Smooth muscle cell (in vitro differentiated cells): ENCODE measurements around the gene SCUBE2. TPM values are rescaled to one million over a fixed set of nuclear protein-coding genes. Genes with fewer than 3 reads are reported as not detected.

Source experiments
- DNase-seq: peaks from one replicate; lab custom pipeline; 2025; ENCODE audit not compliant: unreplicated experiment; lab: John Stamatoyannopoulos, UW
- H2AFZ ChIP-seq: fragments of 200-600 bp; sonication (generic); 2 replicates; pipeline ENCODE4 v1.6.0; 2016; ENCODE audit warnings: antibody characterized with exemption, low read depth, mild to moderate bottlenecking
- H3F3A ChIP-seq: fragments of 200-600 bp; sonication (generic); 2 replicates; pipeline ENCODE4 v1.6.0; 2017; ENCODE audit warnings: antibody characterized with exemption, low read depth
- H3K27ac ChIP-seq: fragments of 200-600 bp; sonication (generic); 2 replicates; pipeline ENCODE4 v1.5.1; 2016; ENCODE audit warnings: low read depth, mild to moderate bottlenecking
- H3K27me3 ChIP-seq: fragments of 200-600 bp; sonication (generic); 2 replicates; pipeline ENCODE4 v1.6.1; 2016; ENCODE audit warnings: low read depth, mild to moderate bottlenecking
- H3K36me3 ChIP-seq: fragments of 200-600 bp; sonication (generic); 2 replicates; pipeline ENCODE4 v1.5.1; 2016; ENCODE audit warnings: low read depth
- H3K4me1 ChIP-seq: fragments of 200-600 bp; sonication (generic); 2 replicates; pipeline ENCODE4 v1.5.1; 2016; ENCODE audit warnings: low read depth
- H3K4me2 ChIP-seq: fragments of 200-600 bp; sonication (generic); 2 replicates; pipeline ENCODE4 v1.6.0; 2016; ENCODE audit warnings: mild to moderate bottlenecking
- H3K4me3 ChIP-seq: fragments of 200-600 bp; sonication (generic); 2 replicates; pipeline ENCODE4 v1.5.1; 2016; ENCODE audit warnings: mild to moderate bottlenecking
- H3K79me2 ChIP-seq: fragments of 200-600 bp; sonication (generic); 2 replicates; pipeline ENCODE4 v1.6.0; 2016; ENCODE audit warnings: low read depth, mild to moderate bottlenecking
- H3K9ac ChIP-seq: fragments of 200-600 bp; sonication (generic); 2 replicates; pipeline ENCODE4 v1.6.0; 2016; ENCODE audit warnings: low read depth
- H3K9me3 ChIP-seq: fragments of 200-600 bp; sonication (generic); replicated peaks from 2 replicates; pipeline ENCODE4 v1.5.1; 2016; ENCODE audit warnings: low read depth
- H4K20me1 ChIP-seq: fragments of 200-600 bp; sonication (generic); 2 replicates; pipeline ENCODE4 v1.6.0; 2016; ENCODE audit warnings: low read depth
- WGBS: methylation state at CpG from one replicate; pipeline ENCODE4 v1.1.7; 2016; ENCODE audit warnings: low lambda C conversion rate; 5-methylcytosine and 5-hydroxymethylcytosine counted together
- polyA plus RNA-seq: library from polyadenylated mRNA; unstranded; fragments of >200 nt; fragmentation: Nextera tagmentation; extraction: Ambion mirVana; gene quantifications from 2 replicates; pipeline ENCODE4 v1.2.1, GENCODE V29; 2016
- total RNA-seq: library from RNA; depleted of rRNA; stranded (reverse); fragments of >200 nt; gene quantifications from 2 replicates; pipeline ENCODE4 v1.2.3, GENCODE V29; 2014
- TF ChIP-seq, protein P1 (sequence below): fragments of 200-600 bp; sonication (generic); IDR thresholded peaks from 2 replicates; pipeline ENCODE4 v1.5.1; 2017; ENCODE audit warnings: borderline replicate concordance, mild to moderate bottlenecking, antibody characterized with exemption; ENCODE audit not compliant: insufficient read depth, poor library complexity, severe bottlenecking

Gene SCUBE2
- total and polyA plus RNA-seq, 2 experiments from 2014 or later = 2.2 to 5.0 TPM

DNA sequence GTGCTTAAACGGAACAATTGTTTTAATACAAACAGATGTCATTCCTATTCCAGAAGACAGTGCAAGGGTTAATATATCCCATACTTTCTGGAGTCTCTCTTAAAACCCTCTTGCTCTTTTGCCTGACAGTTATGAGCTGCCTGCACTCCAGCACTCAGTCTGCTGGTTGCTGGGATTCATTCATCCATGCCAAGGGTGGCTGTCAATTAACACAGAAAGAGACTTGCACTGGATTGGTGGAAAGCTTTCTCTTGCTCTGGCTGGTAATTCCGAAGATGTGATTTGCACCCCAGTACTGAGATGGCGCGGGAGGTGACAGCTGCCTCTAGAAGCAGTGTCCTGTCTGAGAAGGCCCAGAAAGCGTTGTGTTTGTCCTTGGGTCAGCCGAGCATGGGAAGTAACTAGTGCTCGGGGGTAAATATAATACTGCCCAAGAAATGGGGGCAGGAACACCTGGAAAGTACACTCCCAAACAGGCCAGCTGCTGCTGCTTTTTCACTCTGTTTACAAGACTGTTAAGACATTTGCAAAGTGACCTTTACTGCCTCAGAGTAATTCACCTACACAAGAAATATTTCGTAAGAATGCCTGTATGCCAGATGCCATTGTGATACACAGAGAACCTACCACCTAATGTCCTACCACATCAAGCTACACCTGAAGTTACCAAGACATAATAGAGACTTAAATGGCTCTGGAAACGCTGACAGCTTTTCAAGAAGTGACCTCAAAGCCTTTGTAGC, 20.5 kb downstream of the SCUBE2 start:
- H3K4me3 ChIP-seq = no peak overlapping the region
- no peaks in the 10 kb centered on the region for H3K27me3 ChIP-seq
- H2AFZ ChIP-seq = no peak overlapping the region
- no peaks in the 10 kb centered on the region for H3K9me3 ChIP-seq
- 85% methylated on average over 9 of the region's 9 CpGs for WGBS
- H3K4me1 ChIP-seq = peaks cover 27% of the 10 kb centered on the region
- H3K79me2 ChIP-seq = no peaks in the 10 kb centered on the region
- TF ChIP-seq, protein P1, sequence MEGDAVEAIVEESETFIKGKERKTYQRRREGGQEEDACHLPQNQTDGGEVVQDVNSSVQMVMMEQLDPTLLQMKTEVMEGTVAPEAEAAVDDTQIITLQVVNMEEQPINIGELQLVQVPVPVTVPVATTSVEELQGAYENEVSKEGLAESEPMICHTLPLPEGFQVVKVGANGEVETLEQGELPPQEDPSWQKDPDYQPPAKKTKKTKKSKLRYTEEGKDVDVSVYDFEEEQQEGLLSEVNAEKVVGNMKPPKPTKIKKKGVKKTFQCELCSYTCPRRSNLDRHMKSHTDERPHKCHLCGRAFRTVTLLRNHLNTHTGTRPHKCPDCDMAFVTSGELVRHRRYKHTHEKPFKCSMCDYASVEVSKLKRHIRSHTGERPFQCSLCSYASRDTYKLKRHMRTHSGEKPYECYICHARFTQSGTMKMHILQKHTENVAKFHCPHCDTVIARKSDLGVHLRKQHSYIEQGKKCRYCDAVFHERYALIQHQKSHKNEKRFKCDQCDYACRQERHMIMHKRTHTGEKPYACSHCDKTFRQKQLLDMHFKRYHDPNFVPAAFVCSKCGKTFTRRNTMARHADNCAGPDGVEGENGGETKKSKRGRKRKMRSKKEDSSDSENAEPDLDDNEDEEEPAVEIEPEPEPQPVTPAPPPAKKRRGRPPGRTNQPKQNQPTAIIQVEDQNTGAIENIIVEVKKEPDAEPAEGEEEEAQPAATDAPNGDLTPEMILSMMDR = no peak
- no peak overlapping the region for H3K27ac ChIP-seq
- H4K20me1 ChIP-seq = no peaks in the 10 kb centered on the region
- H3K9ac ChIP-seq = no peak overlapping the region
- H3K36me3 ChIP-seq = no peaks in the 10 kb centered on the region
- H3K4me2 ChIP-seq = no peak overlapping the region
- no peak for DNase-seq
- H3F3A ChIP-seq = no peaks in the 10 kb centered on the region

- H4K20me1 ChIP-seq = no peaks in the 10 kb centered on the region
- no peaks in the 10 kb centered on the region for H3K9me3 ChIP-seq
- no peaks in the 10 kb centered on the region for H3F3A ChIP-seq
- H3K79me2 ChIP-seq = no peaks in the 10 kb centered on the region
- DNase-seq = no peak
- H3K27ac ChIP-seq = no peak overlapping the region
- H3K4me3 ChIP-seq = no peak overlapping the region
- H2AFZ ChIP-seq = no peak overlapping the region
- H3K27me3 ChIP-seq = no peaks in the 10 kb centered on the region
- TF ChIP-seq, protein P1 = no peak
- H3K9ac ChIP-seq = no peak overlapping the region
- no peaks in the 10 kb centered on the region for H3K36me3 ChIP-seq
- H3K4me2 ChIP-seq = no peak overlapping the region
- 77% methylated on average over 7 of the region's 7 CpGs for WGBS
- H3K4me1 ChIP-seq = peaks cover 27% of the 10 kb centered on the region
Measured at GRCh38 chr11:9069862-9070470, 21.4 kb downstream of the SCUBE2 start.

DNA sequence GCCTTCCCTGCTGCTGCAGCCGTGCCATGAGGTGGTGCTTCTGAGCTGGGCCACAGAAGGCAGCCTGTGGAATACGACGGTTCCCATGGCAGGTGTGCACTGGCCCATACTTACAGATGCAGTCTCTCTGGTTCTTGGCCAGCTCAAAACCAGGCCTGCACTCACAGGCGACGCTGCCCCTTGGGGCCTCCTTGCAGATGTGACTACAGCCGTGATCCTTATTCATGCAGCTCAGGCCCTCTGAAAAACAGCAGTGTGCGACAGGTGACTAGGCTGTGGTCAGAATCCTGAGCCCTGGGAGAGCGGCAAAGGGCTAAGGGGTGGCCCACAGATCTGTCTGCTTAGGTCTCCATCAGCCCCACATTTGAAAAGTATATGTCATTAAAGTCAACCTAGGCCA, 22.1 kb downstream of the SCUBE2 start:
- Histone ChIP-seq H3K4me2 (no peak overlapping the region), H3F3A (no peaks in the 10 kb centered on the region), H2AFZ (no peak overlapping the region), H3K79me2 (no peaks in the 10 kb centered on the region), H3K4me3 (no peak overlapping the region), H3K36me3 (no peaks in the 10 kb centered on the region), H3K4me1 (peaks cover 27% of the 10 kb centered on the region), H3K27ac (no peak overlapping the region), H3K27me3 (no peaks in the 10 kb centered on the region), H3K9me3 (no peaks in the 10 kb centered on the region), H3K9ac (no peak overlapping the region), H4K20me1 (no peaks in the 10 kb centered on the region)
- DNase-seq = no peak
- 90% methylated on average over 8 of the region's 8 CpGs for WGBS
- TF ChIP-seq, protein P1 = no peak
